ENCODE data around the gene DENND1B. TPM values are rescaled to one million over a fixed set of nuclear protein-coding genes. Genes with fewer than 3 reads are reported as not detected.

Gene DENND1B
- total and polyA plus RNA-seq, 2 of the 8 experiments (the other 6 are each of a cell fraction or from before 2014, with no cell fraction given) = 0.74 to 3.3 TPM

DNA sequence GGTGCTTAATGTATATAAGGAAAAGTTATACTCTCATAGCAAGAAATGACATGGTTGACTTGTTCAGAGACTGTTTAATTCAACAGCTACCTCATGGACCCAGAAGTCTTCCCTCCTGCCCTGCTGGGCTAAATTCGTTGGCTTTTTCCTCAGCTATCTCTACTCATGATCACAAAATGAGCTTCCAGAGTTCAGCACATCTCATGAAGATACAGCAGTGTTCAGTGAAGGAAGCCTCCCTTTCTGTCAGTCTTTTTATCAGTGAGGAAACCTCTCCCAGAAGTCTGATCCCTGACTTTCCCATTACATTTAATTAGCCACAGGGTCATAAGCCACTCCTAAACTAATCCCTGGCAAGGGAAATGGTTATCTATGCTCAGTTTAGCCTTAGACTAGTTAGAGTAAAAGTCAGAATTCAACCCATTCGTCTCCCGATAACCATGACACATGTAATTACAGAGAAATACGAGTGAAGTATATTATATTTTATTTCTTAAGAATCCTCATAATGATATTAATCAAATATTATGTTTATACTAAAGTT is 97.5 kb downstream of the DENND1B start:
- no peak for DNase-seq (ENCODE audit: low read depth in 1 of 2, low spot score in 2 of 2)
- no peak overlapping the region for H3K4me2 ChIP-seq (ENCODE audit: insufficient read depth in 1 of 2, low read depth in 2 of 2, low read length in 2 of 2)
- FAIRE-seq = no peak

More for the DNA sequence above, 97.5 kb downstream of the DENND1B start:
- Histone ChIP-seq H3K4me3 (ENCODE audit: extremely low read depth in 1 of 4, insufficient read depth in 2 of 4, low read depth in 3 of 4, low read length in 4 of 4) (no peak overlapping the region), H3K4ac (replicated peaks; ENCODE audit: insufficient read length, low read depth, low read length) (no peak overlapping the region), H2AK5ac (ENCODE audit: low read depth, low read length) (no peak overlapping the region), H2BK120ac (replicated peaks; ENCODE audit: low read depth, low read length) (no peak overlapping the region), H2BK5ac (ENCODE audit: low read depth, low read length) (no peak overlapping the region), H3K9me3 (ENCODE audit: insufficient read depth in 2 of 2, low read depth in 1 of 2, low read length in 1 of 2) (no peaks in the 10 kb centered on the region), H2BK15ac (ENCODE audit: low read length) (no peak overlapping the region), H4K91ac (replicated peaks; ENCODE audit: insufficient read length, low read length) (no peak overlapping the region), H2AFZ (ENCODE audit: low read length) (no peak overlapping the region), H3K14ac (ENCODE audit: insufficient read length) (no peak overlapping the region), H3K9ac (replicated peaks in 1 of 4; ENCODE audit: extremely low read depth in 1 of 4, low read depth in 3 of 4, low read length in 3 of 4) (no peak overlapping the region), H4K5ac (ENCODE audit: insufficient read length, low read depth, low read length) (no peak overlapping the region), H3K23me2 (ENCODE audit: low read depth, low read length) (no peaks in the 10 kb centered on the region), H3K23ac (ENCODE audit: insufficient read length) (no peak overlapping the region), H3K79me1 (ENCODE audit: low read depth, low read length) (no peaks in the 10 kb centered on the region), H2BK12ac (ENCODE audit: low read depth, low read length) (no peak overlapping the region), H3K79me2 (ENCODE audit: control insufficient read depth in 1 of 2, insufficient read depth in 2 of 2, low read length in 2 of 2) (no peaks in the 10 kb centered on the region), H3K27me3 (replicated peaks in 1 of 4; ENCODE audit: control insufficient read depth in 3 of 4, extremely low read depth in 1 of 4, insufficient read depth in 3 of 4, low read length in 3 of 4) (no peaks in the 10 kb centered on the region), H4K8ac (ENCODE audit: extremely low read depth, insufficient read depth, low read length) (no peak overlapping the region), H3K27ac (ENCODE audit: low read depth, low read length) (no peak overlapping the region), H2BK20ac (ENCODE audit: low read length) (no peak overlapping the region), H3K18ac (ENCODE audit: extremely low read depth, low read length) (no peak overlapping the region), H3K56ac (replicated peaks; ENCODE audit: insufficient read length, low read depth, low read length) (no peak overlapping the region), H3K4me1 (replicated peaks in 1 of 4; ENCODE audit: control insufficient read depth in 3 of 4, insufficient read depth in 4 of 4, low read length in 3 of 4) (peaks cover 0 to 3% (median 2%) of the 10 kb centered on the region in 4 experiments; a peak in 3 of 7 replicates), H3K36me3 (ENCODE audit: control insufficient read depth in 2 of 4, insufficient read depth in 4 of 4, low read length in 3 of 4) (no peaks in the 10 kb centered on the region), H4K20me1 (replicated peaks in 1 of 2; ENCODE audit: control insufficient read depth in 1 of 2, insufficient read depth in 2 of 2, low read length in 2 of 2) (no peaks in the 10 kb centered on the region)
- ChIA-PET CTCF (ENCODE audit: partially characterized antibody) (no interaction called here), POLR2A (ENCODE audit: partially characterized antibody) (no interaction called here)
- 84% methylated on average over 4 of the region's 4 CpGs; no CpG with 5 or more reads in 1 of the 2 experiments for WGBS, 2 experiments (ENCODE audit: extremely low coverage in 1 of 2, insufficient coverage in 1 of 2, insufficient read length in 1 of 2, insufficient replicate concordance in 2 of 2, low coverage in 1 of 2, low lambda C conversion rate in 2 of 2, missing lambda C conversion rate in 1 of 2)
- no peak for TF ChIP-seq MAFK (IDR thresholded peaks at IDR 0.05; ENCODE audit: low read depth, low read length)
- TF ChIP-seq SP1 (IDR thresholded peaks at IDR 0.05; ENCODE audit: low read depth, low read length) = no peak
- TF ChIP-seq SUZ12 (IDR thresholded peaks at IDR 0.05; ENCODE audit: low read length) = no peak
- no peak for TF ChIP-seq JUN (IDR thresholded peaks at IDR 0.05; ENCODE audit: low read depth, low read length)
- no peak for TF ChIP-seq EGR1 (IDR thresholded peaks at IDR 0.05; ENCODE audit: borderline replicate concordance, low read depth, low read length)

All from H1 (cell line).